SKM-1 treated with dmso at 0.1 percent for 144 hours (cell line): ENCODE measurements around the gene ADSS1.

Experiments used
- DNase-seq: peaks from one replicate; lab custom pipeline; 2025; ENCODE audit not compliant: unreplicated experiment; lab: John Stamatoyannopoulos, UW

ADSS1 gene

GRCh38 chr14:104723651-104724406 lies at the start of gene ADSS1:
ADSS1 (plus strand) TSS chr14:104724229; CDS start chr14:104724271, 42 bp downstream.
- peak; percentile 1 for DNase-seq

GRCh38 chr14:104675447-104675846 lies 48.6 kb upstream of the ADSS1 start:
- DNase-seq: no peak

- no peak for DNase-seq
Measured at GRCh38 chr14:104676130-104676693, 47.8 kb upstream of the ADSS1 start.

- no peak for DNase-seq
Measured at GRCh38 chr14:104676694-104677511, 47.1 kb upstream of the ADSS1 start.

GRCh38 chr14:104677512-104678332 lies 46.3 kb upstream of the ADSS1 start:
- peak; percentile 57 for DNase-seq

- DNase-seq: no peak
Measured at GRCh38 chr14:104678346-104678745, 45.7 kb upstream of the ADSS1 start.

- no peak for DNase-seq
Measured at GRCh38 chr14:104678901-104679705, 44.9 kb upstream of the ADSS1 start.

GRCh38 chr14:104680056-104680805 lies 43.8 kb upstream of the ADSS1 start:
- no peak for DNase-seq

GRCh38 chr14:104680806-104681688 lies 43.0 kb upstream of the ADSS1 start:
- peak; percentile 28 for DNase-seq

- DNase-seq: no peak
Measured at GRCh38 chr14:104681689-104682074, 42.3 kb upstream of the ADSS1 start.

- no peak for DNase-seq
Measured at GRCh38 chr14:104682107-104682593, 41.9 kb upstream of the ADSS1 start.

GRCh38 chr14:104683653-104684448 lies 40.2 kb upstream of the ADSS1 start:
- no peak for DNase-seq

GRCh38 chr14:104684449-104684821 lies 39.6 kb upstream of the ADSS1 start:
- no peak for DNase-seq

- no peak for DNase-seq
Measured at GRCh38 chr14:104685216-104685997, 38.6 kb upstream of the ADSS1 start.

GRCh38 chr14:104685998-104686610 lies 37.9 kb upstream of the ADSS1 start:
- no peak for DNase-seq
